Fibroblast of lung (primary cell): ENCODE measurements around the gene ZSWIM1. TPM values are rescaled to one million over a fixed set of nuclear protein-coding genes. Genes with fewer than 3 reads are reported as not detected.

ENCODE experiments used
- DNase-seq, 2 donors: peaks; one replicate each; pipeline versions ENCODE4 v3.0.0 to v3.0.0-alpha.2; 2010; ENCODE audit warnings: low read depth in 2 of 2
- H2AFZ ChIP-seq: 2 replicates; pipeline ENCODE4 v1.5.1; 2012; ENCODE audit warnings: low read length, control low read depth, inconsistent platforms
- H3K27ac ChIP-seq: 2 replicates; pipeline ENCODE4 v1.5.1; 2011; ENCODE audit warnings: low read length, control low read depth; ENCODE audit not compliant: insufficient read depth
- H3K27me3 ChIP-seq: 2 replicates; pipeline ENCODE4 v1.5.1; 2011; ENCODE audit warnings: mild to moderate bottlenecking, low read length; ENCODE audit not compliant: control insufficient read depth, insufficient read depth
- H3K36me3 ChIP-seq: 2 replicates; pipeline ENCODE4 v1.5.1; 2011; ENCODE audit warnings: low read length; ENCODE audit not compliant: control insufficient read depth, insufficient read depth
- H3K4me1 ChIP-seq: 2 replicates; pipeline ENCODE4 v1.5.1; 2011; ENCODE audit warnings: low read length; ENCODE audit not compliant: control insufficient read depth, insufficient read depth; ENCODE audit errors: extremely low read depth
- H3K4me2 ChIP-seq: 2 replicates; pipeline ENCODE4 v1.5.1; 2011; ENCODE audit warnings: low read length, control low read depth; ENCODE audit not compliant: insufficient read depth; ENCODE audit errors: extremely low read depth
- H3K4me3 ChIP-seq, 4 experiments: fragments of 200-600 bp in 1 of 4; sonication (generic) in 1 of 4; replicated peaks in 1 of 4; 2 replicates each; pipeline ENCODE4 v1.5.1; 2011 to 2016; ENCODE audit warnings: low read length in 4 of 4, low read depth in 3 of 4, mild to moderate bottlenecking in 3 of 4, control low read depth in 2 of 4, inconsistent platforms in 1 of 4, mixed read lengths in 1 of 4; ENCODE audit not compliant: insufficient read depth in 1 of 4; ENCODE audit errors: control extremely low read depth in 1 of 4
- H3K79me2 ChIP-seq: 2 replicates; pipeline ENCODE4 v1.5.1; 2012; ENCODE audit warnings: mild to moderate bottlenecking, low read length, inconsistent platforms; ENCODE audit not compliant: control insufficient read depth, insufficient read depth
- H3K9ac ChIP-seq: 2 replicates; pipeline ENCODE4 v1.5.1; 2011; ENCODE audit warnings: mild to moderate bottlenecking, low read length, control low read depth; ENCODE audit not compliant: insufficient read depth
- H3K9me3 ChIP-seq: 2 replicates; pipeline ENCODE4 v1.5.1; 2012; ENCODE audit warnings: low read depth, low read length; ENCODE audit not compliant: control insufficient read depth, insufficient read depth
- H4K20me1 ChIP-seq: 2 replicates; pipeline ENCODE4 v1.5.1; 2011; ENCODE audit warnings: low read length; ENCODE audit not compliant: control insufficient read depth, insufficient read depth; ENCODE audit errors: extremely low read depth
- CTCF ChIP-seq, 2 donors: IDR thresholded peaks in 1 of 2; conservative IDR thresholded peaks in 1 of 2; 1 replicate in 1 of 2; 2 replicates in 1 of 2; pipeline ENCODE4 v1.5.1; 2011 to 2012; ENCODE audit warnings: low read length in 2 of 2, control low read depth in 1 of 2, inconsistent platforms in 1 of 2, low read depth in 1 of 2, mild to moderate bottlenecking in 1 of 2
- EZH2 ChIP-seq: IDR thresholded peaks from 2 replicates; pipeline ENCODE4 v1.5.1; 2012; ENCODE audit warnings: low read length, control low read depth, mild to moderate bottlenecking; ENCODE audit errors: missing control alignments
- polyA plus RNA-seq, 2 donors: library from polyadenylated mRNA; depleted of rRNA in 1 of 2; stranded (reverse) in 1 of 2; unstranded in 1 of 2; fragments of >200 nt; gene quantifications; 2 replicates each; pipeline ENCODE4 v1.2.1, GENCODE V29; 2011 to 2012; ENCODE audit warnings: missing spikeins in 1 of 2
- total RNA-seq: library from RNA; depleted of rRNA; stranded (reverse); fragments of >200 nt; gene quantifications from 2 replicates; pipeline ENCODE4 v1.2.1, GENCODE V29; 2014

Gene ZSWIM1
- total and polyA plus RNA-seq, 2 donors (not counting 1 experiment from before 2014, with no cell fraction given), result 3.4 to 4.5 TPM

GRCh38 chr20:45919542-45920399 lies 38.7 kb downstream of the ZSWIM1 start:
- peak overlapping the region; percentile 79 for H3K4me2 ChIP-seq
- H3K9me3 ChIP-seq, result no peaks in the 10 kb centered on the region
- H3K4me1 ChIP-seq, result peaks cover 25% of the 10 kb centered on the region
- peak overlapping the region; percentile 1 for H2AFZ ChIP-seq
- H3K27me3 ChIP-seq, result no peaks in the 10 kb centered on the region
- peak; percentile 85 to 97 for DNase-seq
- H3K27ac ChIP-seq, result peak overlapping the region; percentile 46
- peak overlapping the region in 2 of 4 experiments; percentile 8 to 18 for H3K4me3 ChIP-seq
- H3K9ac ChIP-seq, result peak overlapping the region; percentile 34
- H3K79me2 ChIP-seq, result no peaks in the 10 kb centered on the region
- no peaks in the 10 kb centered on the region for H4K20me1 ChIP-seq
- TF ChIP-seq EZH2 (no peak), CTCF (conservative IDR thresholded peaks at IDR 0.05 in 1 of 2, IDR thresholded peaks at IDR 0.05 in 1 of 2; ENCODE audit: low read depth in 1 of 2, low read length in 2 of 2) (no peak)
- no peaks in the 10 kb centered on the region for H3K36me3 ChIP-seq

GRCh38 chr20:45920462-45921336 lies 39.7 kb downstream of the ZSWIM1 start:
- peak in 1 of 2 donors; percentile 41 for DNase-seq
- Histone ChIP-seq H4K20me1 (no peaks in the 10 kb centered on the region), H3K9ac (no peak overlapping the region), H3K9me3 (no peaks in the 10 kb centered on the region), H3K4me2 (peak overlapping the region; percentile 79), H3K27ac (peak overlapping the region; percentile 46), H3K4me1 (peaks cover 25% of the 10 kb centered on the region), H3K36me3 (no peaks in the 10 kb centered on the region), H3K4me3 (peak overlapping the region in 1 of 4 experiments; percentile 8), H3K27me3 (no peaks in the 10 kb centered on the region), H3K79me2 (no peaks in the 10 kb centered on the region), H2AFZ (peak overlapping the region; percentile 1)
- TF ChIP-seq EZH2 (no peak), CTCF (conservative IDR thresholded peaks at IDR 0.05 in 1 of 2, IDR thresholded peaks at IDR 0.05 in 1 of 2; ENCODE audit: low read depth in 1 of 2, low read length in 2 of 2) (no peak)
